Measurements from ENCODE around the gene DTNB. TPM values are rescaled to one million over a fixed set of nuclear protein-coding genes. Genes with fewer than 3 reads are reported as not detected.
"Not testable (repeated sequence)": the region's sequence is repeated elsewhere in the genome, so short reads cannot be mapped to it uniquely, and the experiment has no call there.

The DTNB gene
- polyA plus RNA-seq, 1 donor = 5.7 TPM

DNA sequence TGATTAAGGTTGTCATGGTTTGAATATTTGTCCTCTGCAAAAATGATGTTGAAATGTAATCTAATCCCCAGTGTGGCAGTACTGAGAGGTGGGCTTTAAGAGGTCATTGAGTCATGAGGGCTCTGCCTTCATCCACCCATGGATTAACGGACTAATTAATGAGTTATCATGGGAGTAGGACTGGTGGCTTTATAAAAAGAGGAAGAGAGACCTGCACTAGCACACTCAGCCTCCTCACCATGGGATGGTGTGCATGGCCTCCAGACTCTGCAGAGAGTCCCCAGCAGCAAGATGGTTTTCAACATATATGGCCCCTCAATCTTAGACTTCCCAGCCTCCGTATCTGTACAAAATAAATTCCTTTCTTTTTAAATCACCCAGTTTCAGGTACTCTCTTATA, 41.0 kb downstream of the DTNB start:
- DNase-seq (ENCODE audit: low read depth) = no peak

DNA sequence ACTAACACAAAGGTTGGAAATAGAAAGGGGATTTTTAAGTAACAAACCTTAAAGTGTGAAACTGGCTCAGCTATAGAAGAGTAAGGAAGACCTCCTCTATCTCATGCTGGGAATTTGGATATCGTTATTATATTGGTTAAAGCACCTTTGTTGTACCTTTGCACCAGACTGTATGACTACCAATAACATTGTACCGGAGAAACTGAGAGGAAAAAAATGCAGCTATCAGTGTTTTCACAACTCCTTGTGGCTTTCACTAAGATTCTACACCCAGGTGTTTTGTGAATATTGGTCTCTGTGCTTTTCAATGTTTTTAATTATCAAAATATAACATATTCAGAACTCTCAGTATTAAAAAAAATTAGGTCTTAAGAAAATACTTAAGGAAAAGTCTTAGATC, 48.7 kb downstream of the DTNB start:
- no peak for DNase-seq (ENCODE audit: low read depth)

DNA sequence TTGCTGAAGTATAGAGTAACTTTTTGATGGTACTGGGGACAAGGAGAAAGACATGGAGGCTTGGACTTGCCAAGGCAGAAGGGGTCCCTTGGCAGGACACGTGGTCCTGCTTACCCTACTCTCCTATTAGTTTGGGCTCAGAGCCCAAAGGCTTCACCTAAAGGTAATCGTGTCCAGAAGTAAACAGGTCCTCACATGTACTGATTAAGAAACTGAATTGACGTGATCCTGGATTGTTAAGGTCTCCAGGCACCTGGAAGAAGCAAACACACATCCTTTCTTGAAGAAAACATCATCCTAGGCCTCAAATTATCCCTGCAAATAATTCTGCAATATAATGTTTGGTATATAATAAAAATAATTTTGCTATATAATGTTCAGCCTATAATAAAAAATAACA, 50.0 kb downstream of the DTNB start:
- DNase-seq (ENCODE audit: low read depth) = no peak

DNA sequence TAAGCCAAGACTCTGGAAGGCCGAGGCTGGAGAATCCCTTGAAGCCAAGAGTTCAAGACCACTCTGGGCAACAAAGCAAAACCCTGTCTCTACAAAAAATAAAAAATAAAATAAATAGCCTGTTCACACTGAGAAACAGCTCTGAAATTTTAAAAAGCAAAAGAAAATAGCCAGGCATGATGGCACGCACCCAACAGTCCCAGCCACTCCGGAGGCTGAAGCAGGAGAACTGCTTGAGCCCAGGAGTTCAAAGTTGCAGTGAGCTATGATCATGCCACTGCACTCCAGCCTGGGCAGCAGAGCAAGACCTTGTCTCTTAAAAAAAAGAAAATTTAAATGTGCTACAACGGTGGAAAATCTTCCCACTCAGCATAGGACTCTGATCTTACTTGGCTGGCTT, 52.7 kb downstream of the DTNB start:
- DNase-seq (ENCODE audit: low read depth) = no peak

DNA sequence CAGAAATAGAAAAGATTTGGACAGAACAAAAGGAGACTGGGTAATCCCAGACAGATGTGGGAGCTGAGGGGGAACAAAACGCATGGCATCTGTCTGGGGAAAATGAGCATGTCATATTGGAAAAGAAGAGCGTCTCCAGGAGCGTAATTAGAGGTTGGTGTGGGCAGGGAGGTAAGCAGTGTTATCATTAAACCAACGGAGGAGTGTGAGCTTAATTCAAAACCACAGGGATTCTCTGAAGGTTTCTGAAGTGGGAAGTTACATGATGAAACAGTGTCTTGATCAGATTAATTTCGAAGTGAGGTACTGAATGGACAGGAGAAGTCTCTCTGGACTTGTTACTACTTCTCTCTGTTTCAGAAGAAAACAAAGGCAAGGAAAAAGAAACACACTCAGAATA, 53.3 kb downstream of the DTNB start:
- DNase-seq (ENCODE audit: low read depth) = no peak

DNA sequence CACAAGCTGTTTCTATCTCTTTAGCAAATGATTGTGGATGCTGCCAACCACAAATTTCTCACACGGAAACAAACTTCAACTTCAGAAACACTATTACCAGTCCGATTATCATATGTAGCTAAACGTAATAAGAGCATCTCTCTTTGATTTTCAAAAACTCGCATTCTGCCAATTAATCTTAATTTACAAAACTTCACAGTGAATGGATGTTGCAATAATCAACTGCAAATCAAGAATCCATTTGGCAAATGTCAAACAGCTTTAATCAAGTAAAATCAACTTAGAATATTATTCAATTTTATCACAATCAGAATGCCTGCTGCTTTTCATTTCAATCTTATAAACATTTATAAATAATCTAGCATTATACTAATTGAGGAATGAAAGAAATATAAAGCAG, 54.2 kb downstream of the DTNB start:
- no peak for DNase-seq (ENCODE audit: low read depth)

DNA sequence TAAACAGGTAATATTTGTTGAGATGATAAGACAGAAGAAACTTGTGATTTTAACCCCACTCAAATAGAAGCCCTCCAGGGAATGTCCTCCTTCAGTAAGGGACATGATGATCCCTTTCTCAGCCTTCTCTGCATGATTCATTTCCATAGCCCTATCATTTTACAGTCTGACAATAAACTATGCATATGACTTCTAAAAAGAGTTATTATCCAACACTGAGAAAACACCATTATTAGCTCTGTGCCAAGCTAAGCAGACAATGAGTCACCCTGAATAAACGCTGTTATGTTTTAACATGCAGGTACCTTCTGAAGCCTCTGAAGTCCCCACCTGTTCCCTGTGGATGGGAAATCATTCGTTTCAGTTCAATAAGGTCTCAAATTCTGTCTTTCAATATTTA, 54.7 kb downstream of the DTNB start:
- DNase-seq (ENCODE audit: low read depth) = no peak

DNA sequence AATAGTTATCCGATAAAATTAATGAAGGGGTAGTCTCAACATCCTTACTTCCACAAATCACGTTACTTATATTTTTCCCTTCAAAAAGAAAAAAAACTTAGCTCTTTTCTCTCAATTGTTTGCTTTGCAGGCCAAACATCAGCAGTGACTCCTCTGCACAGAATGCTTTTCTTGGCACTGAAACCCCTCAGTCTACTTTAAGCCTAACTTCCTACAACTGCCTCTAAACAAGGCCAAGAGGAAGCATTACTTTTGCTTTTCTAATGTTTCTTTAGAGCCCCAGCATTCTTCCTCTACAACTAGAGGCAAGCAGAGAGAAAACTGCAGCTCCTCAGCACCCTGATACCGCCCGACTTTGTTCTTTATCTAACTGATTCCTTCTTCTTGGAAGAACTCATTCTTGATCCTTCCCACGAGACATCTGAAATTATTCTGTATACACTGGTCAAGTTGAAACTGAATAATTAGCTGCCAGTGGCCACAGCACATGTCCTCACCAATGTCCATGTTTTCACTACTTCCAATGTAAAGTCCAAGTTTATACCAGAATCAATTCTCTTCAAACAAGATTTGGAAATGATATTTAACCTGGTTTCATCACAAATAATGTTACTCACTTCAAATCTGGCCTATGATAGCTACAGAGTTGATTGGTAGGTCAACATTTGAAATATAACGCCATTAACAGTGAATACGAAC, 55.3 kb downstream of the DTNB start:
- peak; percentile 35 for DNase-seq (ENCODE audit: low read depth)

DNA sequence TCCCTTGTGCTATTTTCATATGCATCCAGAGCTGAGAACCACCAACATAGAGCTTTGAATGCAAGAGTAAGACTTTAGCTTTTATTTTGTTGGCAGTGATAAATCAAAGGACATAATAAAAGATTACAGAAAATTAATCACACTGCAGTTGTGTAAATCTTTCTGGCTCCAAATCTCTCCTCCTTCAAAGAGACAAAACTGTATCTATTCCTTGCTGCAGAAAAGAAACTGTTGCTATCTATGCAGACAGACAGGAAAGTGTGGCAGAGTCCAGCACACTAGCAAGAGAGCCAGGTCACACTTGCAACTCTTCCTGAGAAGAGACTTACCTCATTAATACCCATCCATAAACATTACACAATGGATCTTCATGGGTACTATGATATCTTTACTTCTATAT, 57.5 kb downstream of the DTNB start:
- DNase-seq (ENCODE audit: low read depth) = no peak

DNA sequence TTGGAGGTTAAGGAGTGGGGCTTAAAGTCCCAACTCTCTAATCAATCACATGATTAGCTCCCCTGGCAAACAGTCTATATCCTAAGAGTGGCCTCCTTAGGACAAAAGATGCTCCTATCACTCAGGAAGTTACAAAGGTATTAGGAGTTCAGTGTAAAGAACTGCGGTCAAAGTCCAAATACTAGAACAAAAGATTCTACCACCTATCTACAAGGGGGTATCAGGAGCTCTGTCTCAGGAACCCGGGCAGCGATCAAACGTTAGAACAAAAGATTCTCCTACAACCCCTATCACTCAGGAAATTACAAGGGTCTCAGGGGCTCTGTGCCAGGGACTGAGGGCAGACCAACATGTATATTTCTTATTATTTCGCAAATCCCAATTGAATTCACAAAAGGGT, 58.0 kb downstream of the DTNB start:
- DNase-seq (ENCODE audit: low read depth) = no peak

DNA sequence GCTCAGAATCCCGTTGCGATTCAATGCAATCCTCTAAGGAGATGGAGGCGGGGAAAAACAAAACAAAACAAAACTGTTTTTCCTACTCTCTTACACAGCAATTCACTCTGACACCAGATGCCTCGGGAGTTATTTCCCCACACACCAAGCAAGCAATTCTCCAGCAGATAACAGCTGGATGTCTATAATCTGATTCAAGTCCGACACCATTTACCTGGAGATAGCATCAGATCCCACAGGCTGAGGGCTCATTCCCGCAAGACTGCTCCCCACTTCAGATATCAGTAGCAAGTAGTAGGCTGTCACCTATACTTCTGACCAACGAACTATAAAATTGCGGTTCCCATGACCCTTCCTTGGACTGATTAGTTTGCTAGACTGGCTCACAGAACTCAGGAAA, 58.7 kb downstream of the DTNB start:
- DNase-seq (ENCODE audit: low read depth) = no peak

DNA sequence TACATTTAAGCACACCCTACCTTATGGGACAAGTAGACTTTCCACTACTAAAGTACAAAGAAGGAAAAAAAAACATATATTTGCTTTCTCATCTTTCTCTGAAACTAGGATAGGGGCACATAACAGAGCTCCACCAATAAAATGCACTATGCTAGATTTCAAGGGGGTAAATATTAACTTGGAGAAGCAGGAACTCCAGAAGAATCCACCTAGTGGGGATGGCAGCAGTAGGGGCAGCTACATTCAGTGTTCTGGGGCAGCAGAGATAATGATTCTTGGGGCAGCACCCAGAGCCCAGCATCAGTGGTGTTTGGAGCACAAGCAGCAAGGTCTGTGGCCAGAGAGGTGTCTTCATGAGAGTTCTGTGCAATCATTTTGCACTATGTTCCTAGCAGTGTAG, 64.7 kb downstream of the DTNB start:
- DNase-seq (ENCODE audit: low read depth) = no peak

DNA sequence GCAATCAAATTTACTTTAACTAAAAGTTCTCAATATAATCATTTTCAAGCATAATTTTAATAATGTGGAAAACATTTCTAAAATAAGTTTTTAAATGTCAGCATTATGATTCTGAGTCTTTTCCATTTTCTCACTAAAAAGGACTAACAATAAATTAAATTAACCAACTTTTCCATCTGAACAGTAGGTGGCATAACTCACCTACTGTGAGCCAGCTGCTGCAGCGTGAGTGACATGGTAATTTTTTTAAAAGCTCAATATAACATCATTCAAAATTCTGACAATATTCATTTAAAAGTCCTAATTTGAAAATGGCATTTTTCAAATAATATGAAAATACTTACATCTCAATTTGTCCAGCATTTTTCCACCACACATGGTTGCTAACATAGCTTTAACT, 66.5 kb downstream of the DTNB start:
- no peak for DNase-seq (ENCODE audit: low read depth)

DNA sequence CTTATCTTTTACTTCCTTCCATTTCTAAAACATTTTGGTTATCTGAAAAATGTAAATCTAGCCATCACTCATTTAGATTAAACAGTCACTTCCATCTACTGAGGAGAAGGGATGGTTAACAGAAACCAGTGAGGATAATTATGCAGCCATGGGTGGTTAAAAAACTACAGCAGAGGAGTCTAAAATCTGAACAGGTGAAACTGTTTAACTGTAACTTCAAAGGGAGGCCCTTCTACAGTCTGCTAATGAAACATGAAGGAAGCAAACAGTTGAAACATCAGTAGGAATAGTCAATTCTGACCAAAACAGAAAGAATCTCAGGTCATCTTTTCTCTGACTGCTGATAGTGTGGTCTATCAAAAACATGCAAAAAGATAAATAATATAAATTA, 71.0 kb downstream of the DTNB start:
- no peak for DNase-seq (ENCODE audit: low read depth)

DNA sequence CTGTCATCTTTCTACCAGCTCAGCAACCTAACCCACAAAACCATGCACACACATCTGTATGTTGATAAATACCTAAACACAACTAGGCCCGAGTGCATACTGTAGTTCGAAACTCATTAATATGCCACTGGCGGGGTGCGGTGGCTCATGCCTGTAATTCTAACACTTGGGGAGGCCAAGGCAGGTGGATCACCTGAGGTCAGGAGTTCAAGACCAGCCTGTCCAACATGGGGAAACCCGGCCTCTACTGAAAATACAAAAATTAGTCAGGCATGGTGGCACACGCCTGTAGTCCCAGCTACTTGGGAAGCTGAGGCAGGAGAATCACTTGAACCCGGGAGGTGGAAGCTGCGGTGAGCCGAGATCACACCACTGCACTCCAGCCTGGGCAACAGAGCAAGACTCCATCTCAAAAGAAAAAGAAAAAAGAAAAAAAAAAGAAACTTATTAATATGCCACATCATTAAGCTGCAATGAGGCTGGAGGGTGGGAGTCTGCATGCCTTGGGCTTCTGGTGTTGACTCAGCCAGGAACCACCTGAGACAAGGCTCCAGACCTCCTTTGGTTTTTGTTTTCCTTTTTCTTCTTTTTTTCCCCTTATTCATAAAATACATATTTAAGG, 71.6 kb downstream of the DTNB start:
- not testable (repeated sequence) for DNase-seq (ENCODE audit: low read depth)

DNA sequence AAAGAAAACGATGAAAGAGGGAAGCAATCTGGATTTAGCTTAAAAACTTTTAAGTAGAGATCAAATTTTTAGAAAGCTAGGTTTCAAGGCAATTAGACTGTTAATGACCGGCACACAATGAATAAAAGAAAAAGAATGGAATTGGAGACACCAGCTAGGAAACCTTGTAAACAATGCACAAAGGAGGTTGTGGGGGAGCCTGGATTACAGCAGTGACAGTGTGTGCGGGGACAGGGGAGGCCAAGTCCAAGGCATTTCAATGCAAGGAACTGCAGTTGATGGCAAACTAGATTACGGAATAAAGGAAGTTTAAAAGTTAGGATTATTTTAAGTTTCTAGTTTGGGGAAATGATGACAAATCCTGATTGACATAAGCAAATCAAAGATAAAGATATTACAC, 74.5 kb downstream of the DTNB start:
- DNase-seq (ENCODE audit: low read depth) = no peak

DNA sequence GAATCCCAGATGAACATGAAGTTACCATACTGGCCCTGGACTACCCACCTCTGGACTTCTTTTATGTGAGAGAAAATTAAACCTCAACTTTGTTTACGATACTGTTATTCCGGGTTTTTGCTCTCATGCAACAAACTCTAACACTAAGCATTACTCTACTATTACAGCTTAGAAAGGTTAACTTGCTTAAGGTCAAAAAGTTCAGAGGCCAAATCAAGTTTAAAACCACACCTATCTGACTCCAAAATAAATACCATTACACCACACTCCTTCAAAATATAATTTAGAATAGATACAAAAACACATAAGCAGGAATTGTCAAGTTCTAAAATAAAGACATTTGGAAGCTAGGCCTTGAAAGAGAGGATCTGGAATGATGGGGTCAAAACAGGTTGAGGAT, 75.0 kb downstream of the DTNB start:
- no peak for DNase-seq (ENCODE audit: low read depth)

DNA sequence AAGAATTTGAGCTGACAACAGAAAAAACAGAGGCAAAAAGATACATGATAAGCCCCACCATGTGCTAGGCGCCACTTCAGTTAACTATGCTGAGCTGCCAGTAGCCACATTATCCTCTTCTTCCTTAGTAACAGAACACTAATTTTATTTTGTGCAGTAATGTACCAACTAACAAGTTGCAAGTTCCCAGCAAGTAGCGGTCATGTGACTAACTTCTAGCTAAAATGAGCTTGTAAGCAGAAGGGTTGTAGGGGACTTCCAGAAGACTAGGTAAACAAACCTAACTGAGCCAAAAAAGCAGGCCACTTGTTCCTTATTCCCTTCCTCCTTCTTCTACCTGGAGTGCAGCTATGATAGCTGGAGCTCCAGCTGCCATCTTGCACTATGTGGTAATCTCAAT, 75.5 kb downstream of the DTNB start:
- no peak for DNase-seq (ENCODE audit: low read depth)

DNA sequence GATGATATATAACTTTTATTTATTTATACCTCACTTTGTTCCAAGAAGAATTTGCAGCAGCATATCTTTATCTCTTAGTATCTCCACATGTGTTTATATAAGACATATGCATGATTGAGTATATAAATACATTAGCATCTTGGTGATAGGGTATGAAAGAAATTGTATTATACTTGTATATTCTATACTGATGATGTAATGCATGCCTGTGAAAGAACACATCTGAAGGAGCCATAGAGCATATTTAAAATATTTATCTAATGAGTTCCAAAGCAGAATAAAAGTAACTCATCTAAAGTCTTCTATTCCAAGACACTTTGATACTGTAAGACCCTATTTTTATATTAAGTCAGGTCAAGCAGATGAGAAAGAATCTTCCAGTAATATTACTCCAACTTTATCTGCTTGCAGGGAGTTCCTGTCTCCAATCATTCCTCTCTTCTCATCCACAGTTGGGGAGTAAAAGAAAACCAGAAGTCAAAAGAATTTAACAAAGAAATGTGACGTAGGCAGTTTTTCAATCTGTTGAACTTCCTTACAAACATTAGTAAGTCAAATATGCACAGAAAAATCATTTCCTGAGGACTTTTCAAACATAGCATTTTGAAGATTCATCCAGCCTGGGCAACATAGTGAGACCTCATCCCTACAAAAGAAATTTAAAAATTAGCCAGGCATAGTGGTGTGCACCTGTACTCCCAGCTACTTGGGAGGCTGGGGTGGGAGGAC, 76.7 kb downstream of the DTNB start:
- DNase-seq (ENCODE audit: low read depth) = no peak

DNA sequence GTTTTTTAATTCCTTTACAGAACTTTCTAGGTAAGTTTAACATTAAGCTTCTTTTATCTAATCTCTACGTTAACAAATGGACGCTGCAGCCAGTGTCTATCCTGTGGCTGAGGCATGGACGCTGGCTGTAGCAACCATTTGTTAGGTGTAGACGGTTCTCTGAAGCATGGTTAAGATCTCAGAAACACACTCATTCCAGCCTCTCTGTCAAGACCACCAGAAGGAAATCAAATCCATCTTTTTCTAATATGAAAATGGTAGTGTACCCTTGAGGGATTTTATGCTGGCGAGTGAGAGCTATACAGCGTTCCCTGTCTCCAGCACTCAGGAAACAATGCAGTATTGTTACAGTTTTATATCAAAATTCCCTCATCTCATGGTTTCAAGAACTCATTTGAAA, 78.0 kb downstream of the DTNB start:
- DNase-seq (ENCODE audit: low read depth) = no peak

DNA sequence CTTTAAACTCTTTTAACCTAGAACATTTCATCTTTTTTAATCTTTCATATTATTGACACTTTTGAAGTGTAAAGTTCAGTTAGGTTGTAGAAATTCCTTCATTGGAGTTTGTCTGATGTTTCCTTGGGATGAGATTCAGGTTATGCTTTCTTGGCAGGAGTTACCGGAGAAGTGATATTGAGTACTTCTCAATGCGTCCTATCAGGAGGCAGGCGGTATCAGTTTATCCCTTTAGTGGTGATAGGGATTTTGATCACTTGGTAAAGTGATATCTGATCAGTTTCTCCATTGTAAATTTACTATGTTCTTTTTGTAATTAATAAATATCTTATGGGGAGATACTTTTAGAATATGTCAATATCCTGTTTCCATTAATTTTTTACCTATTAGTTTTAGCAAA, 78.4 kb downstream of the DTNB start:
- DNase-seq (ENCODE audit: low read depth) = no peak

DNA sequence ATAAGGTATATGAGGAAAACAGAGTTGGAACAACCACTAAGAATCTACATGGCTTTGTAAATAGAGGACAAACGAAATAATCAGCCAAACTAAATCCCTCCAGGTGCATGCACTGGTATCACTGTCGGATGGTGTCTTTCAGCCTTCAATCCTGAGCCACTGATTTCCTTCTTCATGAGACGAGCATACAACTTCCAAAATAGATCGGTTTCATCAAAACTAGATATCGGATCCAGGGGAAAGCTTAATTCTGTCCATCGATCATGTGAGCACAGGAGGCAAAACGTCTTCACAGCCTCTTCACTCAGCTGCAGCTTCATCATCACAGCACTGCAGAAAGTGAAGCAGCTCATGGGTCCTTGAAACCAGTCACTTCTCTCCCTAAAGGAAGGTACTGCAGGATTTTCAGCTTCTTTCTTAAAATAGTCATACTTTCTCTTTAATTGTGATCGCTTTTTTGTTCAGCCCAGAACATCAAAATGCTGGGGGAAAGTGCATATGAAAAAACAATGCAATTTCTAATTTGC, 80.5 kb downstream of the DTNB start:
- DNase-seq (ENCODE audit: low read depth) = no peak

DNA sequence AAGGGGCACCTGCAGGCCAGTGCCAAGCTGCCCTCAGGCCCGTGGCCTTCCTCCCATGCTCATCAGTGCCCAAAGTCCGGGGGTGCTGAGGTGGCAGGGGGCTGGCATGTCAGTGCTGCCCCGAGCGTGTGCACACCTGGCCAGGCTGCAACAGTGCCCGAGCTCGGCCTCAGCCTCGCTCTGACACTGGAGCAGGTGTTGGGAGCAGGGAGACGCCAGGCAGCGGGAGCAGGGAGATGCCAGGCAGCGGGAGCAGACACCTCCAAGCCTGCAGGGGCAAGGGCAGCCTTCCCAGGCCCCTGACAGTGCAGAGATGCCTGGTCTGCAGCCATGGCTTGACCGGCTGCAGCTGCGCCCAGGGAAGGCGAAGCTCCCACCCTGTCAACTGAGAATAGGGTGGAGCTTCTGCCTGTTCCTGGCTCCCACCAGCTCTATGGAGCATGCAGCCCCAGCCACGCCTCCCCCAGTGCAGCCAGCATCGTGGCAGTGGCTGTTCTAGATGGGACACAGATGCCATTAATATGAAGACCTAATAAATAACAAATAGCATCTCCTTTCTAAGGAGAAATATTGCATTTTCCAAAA, 82.4 kb downstream of the DTNB start:
- no peak for DNase-seq (ENCODE audit: low read depth)
